ENCODE results near the gene FAM90A1.
"Not testable (repeated sequence)": the region's sequence is repeated elsewhere in the genome, so short reads cannot be mapped to it uniquely, and the experiment has no call there.

Gene FAM90A1

GRCh38 chr12:8229486-8229885 lies 2.1 kb upstream of the FAM90A1 start:
- H3K36me3 ChIP-seq (ENCODE audit: low read length); H3K9me3 ChIP-seq (ENCODE audit: insufficient read depth, low read length); H3K27me3 ChIP-seq (ENCODE audit: low read length); H3K79me2 ChIP-seq (ENCODE audit: insufficient read depth, low read length); H3K4me2 ChIP-seq (ENCODE audit: low read depth, low read length, poor library complexity, severe bottlenecking); H3F3A ChIP-seq (ENCODE audit: insufficient read depth); H3K9ac ChIP-seq (ENCODE audit: low read length); H4K20me1 ChIP-seq (ENCODE audit: low read depth, low read length); H3K9me2 ChIP-seq (replicated peaks; ENCODE audit: insufficient read depth, low read length); H3K4me3 ChIP-seq (ENCODE audit: insufficient read depth, low read length, poor library complexity, severe bottlenecking); H3K27ac ChIP-seq (ENCODE audit: low read depth, low read length); H2AFZ ChIP-seq (ENCODE audit: low read depth, low read length, severe bottlenecking): not testable (repeated sequence)

GRCh38 chr12:8228607-8229006 lies 1.2 kb upstream of the FAM90A1 start:
- H3K27ac ChIP-seq (ENCODE audit: low read depth, low read length); H3F3A ChIP-seq (ENCODE audit: insufficient read depth); H2AFZ ChIP-seq (ENCODE audit: low read depth, low read length, severe bottlenecking); H3K4me2 ChIP-seq (ENCODE audit: low read depth, low read length, poor library complexity, severe bottlenecking); H3K27me3 ChIP-seq (ENCODE audit: low read length); H3K36me3 ChIP-seq (ENCODE audit: low read length); H3K9ac ChIP-seq (ENCODE audit: low read length); H3K9me2 ChIP-seq (replicated peaks; ENCODE audit: insufficient read depth, low read length); H3K9me3 ChIP-seq (ENCODE audit: insufficient read depth, low read length); H3K79me2 ChIP-seq (ENCODE audit: insufficient read depth, low read length); H4K20me1 ChIP-seq (ENCODE audit: low read depth, low read length); H3K4me3 ChIP-seq (ENCODE audit: insufficient read depth, low read length, poor library complexity, severe bottlenecking): not testable (repeated sequence)

- not testable (repeated sequence) for H3F3A ChIP-seq (ENCODE audit: insufficient read depth); H3K9ac ChIP-seq (ENCODE audit: low read length); H3K9me3 ChIP-seq (ENCODE audit: insufficient read depth, low read length); H3K36me3 ChIP-seq (ENCODE audit: low read length); H3K27ac ChIP-seq (ENCODE audit: low read depth, low read length); H3K4me2 ChIP-seq (ENCODE audit: low read depth, low read length, poor library complexity, severe bottlenecking); H3K4me3 ChIP-seq (ENCODE audit: insufficient read depth, low read length, poor library complexity, severe bottlenecking); H3K27me3 ChIP-seq (ENCODE audit: low read length); H3K9me2 ChIP-seq (replicated peaks; ENCODE audit: insufficient read depth, low read length); H3K79me2 ChIP-seq (ENCODE audit: insufficient read depth, low read length); H4K20me1 ChIP-seq (ENCODE audit: low read depth, low read length); H2AFZ ChIP-seq (ENCODE audit: low read depth, low read length, severe bottlenecking)
These were observed 287 bp upstream of the FAM90A1 start for GRCh38 chr12:8227732-8228077.

- H3K9me2 ChIP-seq (replicated peaks; ENCODE audit: insufficient read depth, low read length) = no peaks in the 10 kb centered on the region
- no peaks in the 10 kb centered on the region for H3F3A ChIP-seq (ENCODE audit: insufficient read depth)
- no peaks in the 10 kb centered on the region for H3K27me3 ChIP-seq (ENCODE audit: low read length)
- no peak overlapping the region for H3K9ac ChIP-seq (ENCODE audit: low read length)
- H2AFZ ChIP-seq (ENCODE audit: low read depth, low read length, severe bottlenecking) = no peak overlapping the region
- TF ChIP-seq CTCF (IDR thresholded peaks at IDR 0.05; ENCODE audit: insufficient read depth, low read length, poor library complexity, severe bottlenecking) (no peak), EZH2phosphoT487 (conservative IDR thresholded peaks at IDR 0.05; ENCODE audit: low read length) (no peak)
- no peak overlapping the region for H3K4me2 ChIP-seq (ENCODE audit: low read depth, low read length, poor library complexity, severe bottlenecking)
- H3K9me3 ChIP-seq (ENCODE audit: insufficient read depth, low read length) = no peaks in the 10 kb centered on the region
- no peaks in the 10 kb centered on the region for H3K36me3 ChIP-seq (ENCODE audit: low read length)
- no peak overlapping the region for H3K27ac ChIP-seq (ENCODE audit: low read depth, low read length)
- no peaks in the 10 kb centered on the region for H4K20me1 ChIP-seq (ENCODE audit: low read depth, low read length)
- H3K79me2 ChIP-seq (ENCODE audit: insufficient read depth, low read length) = no peaks in the 10 kb centered on the region
- H3K4me3 ChIP-seq (ENCODE audit: insufficient read depth, low read length, poor library complexity, severe bottlenecking) = no peak overlapping the region
These were observed 1.1 kb downstream of the FAM90A1 start for GRCh38 chr12:8226355-8226754.

- not testable (repeated sequence) for H3K27me3 ChIP-seq (ENCODE audit: low read length); H3K79me2 ChIP-seq (ENCODE audit: insufficient read depth, low read length); H3K27ac ChIP-seq (ENCODE audit: low read depth, low read length); H3K4me2 ChIP-seq (ENCODE audit: low read depth, low read length, poor library complexity, severe bottlenecking); H4K20me1 ChIP-seq (ENCODE audit: low read depth, low read length); H2AFZ ChIP-seq (ENCODE audit: low read depth, low read length, severe bottlenecking); H3K4me3 ChIP-seq (ENCODE audit: insufficient read depth, low read length, poor library complexity, severe bottlenecking); H3K9me2 ChIP-seq (replicated peaks; ENCODE audit: insufficient read depth, low read length); H3K36me3 ChIP-seq (ENCODE audit: low read length); H3K9me3 ChIP-seq (ENCODE audit: insufficient read depth, low read length); H3F3A ChIP-seq (ENCODE audit: insufficient read depth); H3K9ac ChIP-seq (ENCODE audit: low read length)
These were observed 2.6 kb downstream of the FAM90A1 start for GRCh38 chr12:8224782-8225181.

GRCh38 chr12:8223646-8224045 lies 3.8 kb downstream of the FAM90A1 start:
- H3K4me3 ChIP-seq (ENCODE audit: insufficient read depth, low read length, poor library complexity, severe bottlenecking); H3K9me2 ChIP-seq (replicated peaks; ENCODE audit: insufficient read depth, low read length); H3K9ac ChIP-seq (ENCODE audit: low read length); H3F3A ChIP-seq (ENCODE audit: insufficient read depth); H3K27ac ChIP-seq (ENCODE audit: low read depth, low read length); H2AFZ ChIP-seq (ENCODE audit: low read depth, low read length, severe bottlenecking); H3K4me2 ChIP-seq (ENCODE audit: low read depth, low read length, poor library complexity, severe bottlenecking); H3K36me3 ChIP-seq (ENCODE audit: low read length); H4K20me1 ChIP-seq (ENCODE audit: low read depth, low read length); H3K79me2 ChIP-seq (ENCODE audit: insufficient read depth, low read length); H3K27me3 ChIP-seq (ENCODE audit: low read length); H3K9me3 ChIP-seq (ENCODE audit: insufficient read depth, low read length): not testable (repeated sequence)

GRCh38 chr12:8222303-8222702 lies 5.1 kb downstream of the FAM90A1 start:
- H2AFZ ChIP-seq (ENCODE audit: low read depth, low read length, severe bottlenecking); H3K4me3 ChIP-seq (ENCODE audit: insufficient read depth, low read length, poor library complexity, severe bottlenecking); H3K27me3 ChIP-seq (ENCODE audit: low read length); H3K9ac ChIP-seq (ENCODE audit: low read length); H3K27ac ChIP-seq (ENCODE audit: low read depth, low read length); H3K4me2 ChIP-seq (ENCODE audit: low read depth, low read length, poor library complexity, severe bottlenecking); H3K79me2 ChIP-seq (ENCODE audit: insufficient read depth, low read length); H4K20me1 ChIP-seq (ENCODE audit: low read depth, low read length); H3K9me2 ChIP-seq (replicated peaks; ENCODE audit: insufficient read depth, low read length); H3K9me3 ChIP-seq (ENCODE audit: insufficient read depth, low read length); H3F3A ChIP-seq (ENCODE audit: insufficient read depth); H3K36me3 ChIP-seq (ENCODE audit: low read length): not testable (repeated sequence)

GRCh38 chr12:8221844-8222243 lies 5.6 kb downstream of the FAM90A1 start:
- not testable (repeated sequence) for H3K79me2 ChIP-seq (ENCODE audit: insufficient read depth, low read length); H3K9ac ChIP-seq (ENCODE audit: low read length); H3K9me3 ChIP-seq (ENCODE audit: insufficient read depth, low read length); H4K20me1 ChIP-seq (ENCODE audit: low read depth, low read length); H3K27me3 ChIP-seq (ENCODE audit: low read length); H2AFZ ChIP-seq (ENCODE audit: low read depth, low read length, severe bottlenecking); H3K9me2 ChIP-seq (replicated peaks; ENCODE audit: insufficient read depth, low read length); H3K27ac ChIP-seq (ENCODE audit: low read depth, low read length); H3K4me2 ChIP-seq (ENCODE audit: low read depth, low read length, poor library complexity, severe bottlenecking); H3K4me3 ChIP-seq (ENCODE audit: insufficient read depth, low read length, poor library complexity, severe bottlenecking); H3K36me3 ChIP-seq (ENCODE audit: low read length); H3F3A ChIP-seq (ENCODE audit: insufficient read depth)
